BE2C (cell line): ENCODE measurements around the gene SLC44A5.

Experiments
- DNase-seq: peaks from one replicate; pipeline ENCODE4 v3.0.0-alpha.2; 2020
- H3K27me3 ChIP-seq: fragments of 250-450 bp; sonication (Bioruptor Pico); 2 replicates; pipeline ENCODE4 v1.5.1; 2020; ENCODE audit warnings: mild to moderate bottlenecking
- H3K36me3 ChIP-seq: fragments of 250-450 bp; sonication (Bioruptor Pico); 2 replicates; pipeline ENCODE4 v1.5.1; 2020; ENCODE audit warnings: mild to moderate bottlenecking
- H3K4me1 ChIP-seq: fragments of 250-450 bp; sonication (Bioruptor Pico); 2 replicates; pipeline ENCODE4 v1.5.1; 2020
- H3K4me3 ChIP-seq: 2 replicates; pipeline ENCODE4 v1.5.1; 2011; ENCODE audit warnings: low read depth, low read length
- H3K9me3 ChIP-seq: fragments of 250-450 bp; sonication (Bioruptor Pico); 2 replicates; pipeline ENCODE4 v1.5.1; 2020
- TF ChIP-seq, protein P1 (sequence below): IDR thresholded peaks from 2 replicates; pipeline ENCODE4 v1.5.1; 2012; ENCODE audit warnings: mild to moderate bottlenecking, low read depth, low read length

SLC44A5 gene

DNA sequence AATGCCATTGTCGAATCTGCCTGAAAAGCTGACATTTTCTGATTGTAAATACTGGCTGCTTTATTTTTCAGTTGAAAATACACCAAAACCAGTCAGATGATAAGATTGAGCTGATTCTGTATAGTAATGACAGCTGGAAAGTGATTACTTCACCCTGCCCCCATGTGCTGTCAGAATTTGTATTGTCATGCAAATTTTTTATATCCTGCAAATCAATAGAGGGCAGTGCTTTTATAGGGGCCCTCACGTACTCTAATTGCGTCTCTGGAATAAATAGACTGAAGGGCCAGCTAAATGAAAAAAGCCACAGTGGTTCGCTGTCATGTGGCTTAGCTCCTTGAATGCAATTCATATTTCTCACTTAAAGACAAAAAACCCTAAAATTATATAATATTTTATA lies 268.1 kb downstream of the SLC44A5 start:
- TF ChIP-seq, protein P1, sequence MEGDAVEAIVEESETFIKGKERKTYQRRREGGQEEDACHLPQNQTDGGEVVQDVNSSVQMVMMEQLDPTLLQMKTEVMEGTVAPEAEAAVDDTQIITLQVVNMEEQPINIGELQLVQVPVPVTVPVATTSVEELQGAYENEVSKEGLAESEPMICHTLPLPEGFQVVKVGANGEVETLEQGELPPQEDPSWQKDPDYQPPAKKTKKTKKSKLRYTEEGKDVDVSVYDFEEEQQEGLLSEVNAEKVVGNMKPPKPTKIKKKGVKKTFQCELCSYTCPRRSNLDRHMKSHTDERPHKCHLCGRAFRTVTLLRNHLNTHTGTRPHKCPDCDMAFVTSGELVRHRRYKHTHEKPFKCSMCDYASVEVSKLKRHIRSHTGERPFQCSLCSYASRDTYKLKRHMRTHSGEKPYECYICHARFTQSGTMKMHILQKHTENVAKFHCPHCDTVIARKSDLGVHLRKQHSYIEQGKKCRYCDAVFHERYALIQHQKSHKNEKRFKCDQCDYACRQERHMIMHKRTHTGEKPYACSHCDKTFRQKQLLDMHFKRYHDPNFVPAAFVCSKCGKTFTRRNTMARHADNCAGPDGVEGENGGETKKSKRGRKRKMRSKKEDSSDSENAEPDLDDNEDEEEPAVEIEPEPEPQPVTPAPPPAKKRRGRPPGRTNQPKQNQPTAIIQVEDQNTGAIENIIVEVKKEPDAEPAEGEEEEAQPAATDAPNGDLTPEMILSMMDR: no peak
- no peaks in the 10 kb centered on the region for H3K36me3 ChIP-seq
- no peaks in the 10 kb centered on the region for H3K27me3 ChIP-seq
- H3K9me3 ChIP-seq: no peaks in the 10 kb centered on the region
- no peak for DNase-seq
- no peak overlapping the region for H3K4me3 ChIP-seq
- no peaks in the 10 kb centered on the region for H3K4me1 ChIP-seq

DNA sequence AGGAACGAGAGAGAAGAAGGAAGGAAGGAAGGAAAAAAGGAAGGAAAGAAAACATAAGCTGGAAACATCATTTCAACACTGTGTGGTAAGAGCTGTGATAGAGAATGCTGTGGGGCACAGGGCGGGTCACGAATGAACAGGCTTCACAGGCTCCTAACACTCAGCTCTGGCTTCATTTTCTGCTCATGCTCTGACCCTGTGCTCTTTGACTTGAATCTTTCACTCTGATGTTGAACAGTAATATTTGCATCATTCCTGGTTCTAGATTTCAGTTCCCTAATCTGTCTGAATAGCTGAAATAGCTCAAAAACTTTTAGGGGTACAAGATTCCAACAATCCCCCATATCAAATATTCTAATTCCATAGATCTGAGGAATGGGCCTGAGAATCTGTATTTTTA lies 269.4 kb downstream of the SLC44A5 start:
- H3K4me1 ChIP-seq: no peaks in the 10 kb centered on the region
- H3K27me3 ChIP-seq: no peaks in the 10 kb centered on the region
- TF ChIP-seq, protein P1: no peak
- no peak for DNase-seq
- no peaks in the 10 kb centered on the region for H3K36me3 ChIP-seq
- no peaks in the 10 kb centered on the region for H3K9me3 ChIP-seq
- no peak overlapping the region for H3K4me3 ChIP-seq

DNA sequence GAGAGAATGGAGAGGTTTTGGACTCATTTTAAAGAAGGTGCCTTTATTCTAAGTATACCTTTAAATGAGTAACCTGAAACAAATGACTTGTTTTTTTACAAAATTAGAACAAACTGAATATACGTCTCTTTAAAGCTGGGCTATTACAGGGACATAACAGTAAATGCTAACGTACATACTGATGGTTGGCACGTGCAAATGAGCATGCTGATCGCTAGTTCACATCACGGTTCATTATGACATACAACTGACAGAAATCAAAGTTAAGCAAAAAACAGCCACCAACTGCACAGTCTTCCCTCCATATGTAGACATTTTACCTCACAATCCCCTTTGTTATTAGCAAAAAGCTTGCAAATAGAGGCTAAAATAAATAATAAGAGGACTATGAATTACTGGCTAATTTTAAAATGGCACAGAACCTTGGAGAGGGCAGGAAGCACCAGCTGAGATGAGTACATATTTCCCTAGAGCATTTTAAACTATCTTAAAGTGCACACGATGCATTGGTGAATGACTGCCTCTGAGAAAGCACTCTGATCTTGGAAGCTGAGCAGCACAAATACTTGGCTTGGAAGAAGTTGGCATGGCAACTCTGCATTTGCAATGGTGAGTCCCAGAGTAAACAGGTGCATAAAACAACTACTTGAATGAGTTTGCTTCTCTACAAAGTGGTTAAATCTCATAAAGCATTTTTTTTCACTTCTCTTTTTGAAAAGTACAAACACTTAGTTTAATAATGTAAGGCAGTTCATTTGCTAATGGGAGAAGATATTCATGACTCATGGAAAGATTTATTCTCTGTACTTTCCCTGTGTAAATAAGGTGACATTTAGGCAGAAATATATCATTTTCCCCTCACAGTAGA lies 272.1 kb downstream of the SLC44A5 start:
- Histone ChIP-seq H3K4me3 (no peak overlapping the region), H3K4me1 (no peaks in the 10 kb centered on the region), H3K9me3 (no peaks in the 10 kb centered on the region), H3K27me3 (no peaks in the 10 kb centered on the region), H3K36me3 (no peaks in the 10 kb centered on the region)
- TF ChIP-seq, protein P1: no peak
- DNase-seq: no peak

DNA sequence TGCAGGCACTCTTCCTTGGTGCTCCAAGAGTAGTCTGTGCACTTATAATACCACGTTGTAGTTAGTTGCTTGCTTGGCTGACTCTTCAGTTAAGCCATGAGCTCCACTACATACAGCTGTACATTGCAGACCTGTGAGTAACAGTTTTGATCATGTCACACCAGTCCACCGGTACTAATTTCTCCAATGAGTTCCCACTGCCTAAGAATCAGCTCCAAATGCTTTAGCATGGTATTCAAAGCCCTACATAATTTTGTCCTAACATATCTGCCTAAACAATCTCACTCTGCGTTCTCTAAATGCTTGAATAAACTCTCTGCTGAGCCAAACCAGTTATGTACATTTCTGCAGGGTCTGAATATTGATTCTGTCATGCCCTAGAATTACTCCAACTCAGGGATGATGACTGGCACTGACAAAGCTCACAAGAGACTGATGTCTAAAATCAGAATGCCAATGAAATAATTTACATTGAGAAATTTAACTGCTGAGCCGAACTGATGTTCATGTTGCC lies 276.0 kb downstream of the SLC44A5 start:
- no peaks in the 10 kb centered on the region for H3K36me3 ChIP-seq
- H3K4me1 ChIP-seq: no peaks in the 10 kb centered on the region
- TF ChIP-seq, protein P1: no peak
- no peaks in the 10 kb centered on the region for H3K9me3 ChIP-seq
- no peak overlapping the region for H3K4me3 ChIP-seq
- DNase-seq: no peak
- no peaks in the 10 kb centered on the region for H3K27me3 ChIP-seq

DNA sequence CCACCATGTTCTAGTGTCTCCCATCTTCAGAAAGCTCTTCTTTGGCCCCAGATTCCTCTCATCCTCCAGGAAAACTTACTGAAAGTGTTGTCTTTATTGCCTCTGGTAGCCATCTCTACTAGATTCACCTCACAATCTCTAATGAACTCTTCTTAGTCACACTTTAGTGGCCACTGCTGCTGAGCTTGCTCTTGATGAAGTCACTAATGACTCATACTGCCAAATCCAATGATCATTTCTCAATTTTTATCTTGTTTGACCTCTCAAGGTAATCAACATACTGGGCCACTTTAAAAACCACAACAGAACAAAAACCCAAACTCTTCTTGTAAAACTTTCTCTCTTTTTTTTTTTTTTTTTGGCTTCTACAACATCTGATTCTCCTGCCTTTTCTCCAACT lies 280.3 kb downstream of the SLC44A5 start:
- H3K36me3 ChIP-seq: no peaks in the 10 kb centered on the region
- H3K4me3 ChIP-seq: no peak overlapping the region
- no peak for DNase-seq
- H3K4me1 ChIP-seq: no peaks in the 10 kb centered on the region
- TF ChIP-seq, protein P1: no peak
- H3K9me3 ChIP-seq: no peaks in the 10 kb centered on the region
- no peaks in the 10 kb centered on the region for H3K27me3 ChIP-seq

DNA sequence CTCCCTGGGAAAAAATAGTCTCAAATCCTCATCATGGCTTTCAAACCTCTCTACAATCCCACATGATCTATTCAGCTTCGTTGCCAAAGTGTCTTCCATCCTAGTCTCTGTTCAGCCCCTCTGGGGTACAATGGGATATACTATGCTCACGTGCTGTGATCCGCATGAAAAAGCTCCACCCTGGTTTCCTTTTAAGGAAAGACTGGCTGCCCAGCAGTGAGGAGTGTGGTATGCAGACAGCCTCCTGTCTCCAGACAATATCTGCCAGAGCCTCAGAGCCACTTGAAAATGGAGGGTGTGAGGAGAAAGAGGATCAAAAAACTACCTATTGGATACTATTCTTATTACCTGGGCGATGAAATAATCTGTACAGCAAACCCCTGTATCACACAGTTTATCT lies 282.2 kb downstream of the SLC44A5 start:
- H3K9me3 ChIP-seq: no peaks in the 10 kb centered on the region
- TF ChIP-seq, protein P1: no peak
- H3K4me1 ChIP-seq: no peaks in the 10 kb centered on the region
- DNase-seq: no peak
- H3K27me3 ChIP-seq: no peaks in the 10 kb centered on the region
- no peak overlapping the region for H3K4me3 ChIP-seq
- H3K36me3 ChIP-seq: no peaks in the 10 kb centered on the region
